ENCODE measurements around the gene TSR3. TPM values are rescaled to one million over a fixed set of nuclear protein-coding genes. Genes with fewer than 3 reads are reported as not detected.

The TSR3 gene
- total RNA-seq, 6 donors from 2014 or later: 55.6 to 74.5 (median 65.1) TPM

GRCh38 chr16:1315081-1316032 is 36.3 kb downstream of the TSR3 start:
- Histone ChIP-seq H3K4me1 (peaks cover 29 to 35% (median 30%) of the 10 kb centered on the region in 4 donors), H3K27me3 (no peaks in the 10 kb centered on the region), H3K9me3 (no peaks in the 10 kb centered on the region), H3K27ac (no peak overlapping the region), H3K36me3 (peaks cover 42 to 79% (median 72%) of the 10 kb centered on the region in 4 donors), H3K4me3 (no peak overlapping the region)
- 86 to 95% methylated on average over 25 to 46 of the region's 46 CpGs for WGBS, 2 donors
- TF ChIP-seq POLR2AphosphoS5 (IDR thresholded peaks at IDR 0.05) (no peak), CTCF (IDR thresholded peaks at IDR 0.05) (no peak), EP300 (IDR thresholded peaks at IDR 0.05) (no peak), POLR2A (IDR thresholded peaks at IDR 0.05) (no peak)
- DNase-seq (peak in 1 of 2 donors; percentile 72), ATAC-seq (ENCODE audit: low FRiP score in 2 of 2) (no peak)

GRCh38 chr16:1314399-1315068 is 37.1 kb downstream of the TSR3 start:
- DNase-seq: peak in 1 of 2 donors; percentile 76
- ATAC-seq (ENCODE audit: low FRiP score in 2 of 2): no peak
- no peaks in the 10 kb centered on the region for H3K9me3 ChIP-seq
- TF ChIP-seq POLR2A (IDR thresholded peaks at IDR 0.05): no peak
- no peak for TF ChIP-seq EP300 (IDR thresholded peaks at IDR 0.05)
- TF ChIP-seq POLR2AphosphoS5 (IDR thresholded peaks at IDR 0.05): no peak
- no peak for TF ChIP-seq CTCF (IDR thresholded peaks at IDR 0.05)
- no peak overlapping the region for H3K27ac ChIP-seq
- H3K36me3 ChIP-seq: peaks cover 41 to 71% (median 64%) of the 10 kb centered on the region in 4 donors
- peaks cover 29 to 39% (median 32%) of the 10 kb centered on the region in 4 donors for H3K4me1 ChIP-seq
- H3K4me3 ChIP-seq: no peak overlapping the region
- no peaks in the 10 kb centered on the region for H3K27me3 ChIP-seq
- WGBS, 2 donors: 90 to 93% methylated on average over 11 to 26 of the region's 28 CpGs

- no peak for ATAC-seq (ENCODE audit: low FRiP score in 2 of 2)
- TF ChIP-seq CTCF (IDR thresholded peaks at IDR 0.05) (no peak), POLR2A (IDR thresholded peaks at IDR 0.05) (no peak), POLR2AphosphoS5 (IDR thresholded peaks at IDR 0.05) (no peak), EP300 (IDR thresholded peaks at IDR 0.05) (no peak)
- Histone ChIP-seq H3K9me3 (no peaks in the 10 kb centered on the region), H3K27me3 (no peaks in the 10 kb centered on the region), H3K36me3 (peaks cover 35 to 64% (median 57%) of the 10 kb centered on the region in 4 donors), H3K27ac (no peak overlapping the region), H3K4me3 (no peak overlapping the region), H3K4me1 (peaks cover 29 to 39% (median 32%) of the 10 kb centered on the region in 4 donors)
- DNase-seq: no peak
- 88 to 96% methylated on average over 30 to 37 of the region's 38 CpGs for WGBS, 2 donors
Measured at GRCh38 chr16:1313721-1314369, 37.8 kb downstream of the TSR3 start.

GRCh38 chr16:1312903-1313302 is 38.8 kb downstream of the TSR3 start:
- WGBS, 2 donors: 90% methylated on average over 9 to 15 of the region's 15 CpGs
- Histone ChIP-seq H3K27ac (no peak overlapping the region), H3K27me3 (no peaks in the 10 kb centered on the region), H3K4me1 (peaks cover 31 to 47% (median 32%) of the 10 kb centered on the region in 4 donors), H3K4me3 (no peak overlapping the region), H3K36me3 (peaks cover 27 to 54% (median 49%) of the 10 kb centered on the region in 4 donors), H3K9me3 (no peaks in the 10 kb centered on the region)
- TF ChIP-seq CTCF (IDR thresholded peaks at IDR 0.05) (no peak), EP300 (IDR thresholded peaks at IDR 0.05) (no peak), POLR2A (IDR thresholded peaks at IDR 0.05) (no peak), POLR2AphosphoS5 (IDR thresholded peaks at IDR 0.05) (no peak)
- ATAC-seq (ENCODE audit: low FRiP score in 2 of 2) (no peak), DNase-seq (no peak)

All from upper lobe of left lung (tissue), 6 donors.